GM21367 (cell line): ENCODE results near the gene SEMA6C.
"Not testable (repeated sequence)": the region's sequence is repeated elsewhere in the genome, so short reads cannot be mapped to it uniquely, and the experiment has no call there.

Experiments
- ATAC-seq: cut with Tn5 transposase; IDR thresholded peaks from one replicate; pipeline ENCODE4 v1.9.1; 2021; ENCODE audit not compliant: unreplicated experiment

The SEMA6C gene, protein sequence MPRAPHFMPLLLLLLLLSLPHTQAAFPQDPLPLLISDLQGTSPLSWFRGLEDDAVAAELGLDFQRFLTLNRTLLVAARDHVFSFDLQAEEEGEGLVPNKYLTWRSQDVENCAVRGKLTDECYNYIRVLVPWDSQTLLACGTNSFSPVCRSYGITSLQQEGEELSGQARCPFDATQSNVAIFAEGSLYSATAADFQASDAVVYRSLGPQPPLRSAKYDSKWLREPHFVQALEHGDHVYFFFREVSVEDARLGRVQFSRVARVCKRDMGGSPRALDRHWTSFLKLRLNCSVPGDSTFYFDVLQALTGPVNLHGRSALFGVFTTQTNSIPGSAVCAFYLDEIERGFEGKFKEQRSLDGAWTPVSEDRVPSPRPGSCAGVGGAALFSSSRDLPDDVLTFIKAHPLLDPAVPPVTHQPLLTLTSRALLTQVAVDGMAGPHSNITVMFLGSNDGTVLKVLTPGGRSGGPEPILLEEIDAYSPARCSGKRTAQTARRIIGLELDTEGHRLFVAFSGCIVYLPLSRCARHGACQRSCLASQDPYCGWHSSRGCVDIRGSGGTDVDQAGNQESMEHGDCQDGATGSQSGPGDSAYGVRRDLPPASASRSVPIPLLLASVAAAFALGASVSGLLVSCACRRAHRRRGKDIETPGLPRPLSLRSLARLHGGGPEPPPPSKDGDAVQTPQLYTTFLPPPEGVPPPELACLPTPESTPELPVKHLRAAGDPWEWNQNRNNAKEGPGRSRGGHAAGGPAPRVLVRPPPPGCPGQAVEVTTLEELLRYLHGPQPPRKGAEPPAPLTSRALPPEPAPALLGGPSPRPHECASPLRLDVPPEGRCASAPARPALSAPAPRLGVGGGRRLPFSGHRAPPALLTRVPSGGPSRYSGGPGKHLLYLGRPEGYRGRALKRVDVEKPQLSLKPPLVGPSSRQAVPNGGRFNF

GRCh38 chr1:151146412-151147131 is at the start of gene SEMA6C:
SEMA6C (minus strand) TSS chr1:151146631; CDS start chr1:151142621, 4,010 bp downstream.
- peak; percentile 95 for ATAC-seq

GRCh38 chr1:151194894-151195594 is 48.6 kb upstream of the SEMA6C start:
- ATAC-seq, result not testable (repeated sequence)

- no peak for ATAC-seq
Observed at GRCh38 chr1:151193856-151194255, 47.4 kb upstream of the SEMA6C start.

DNA sequence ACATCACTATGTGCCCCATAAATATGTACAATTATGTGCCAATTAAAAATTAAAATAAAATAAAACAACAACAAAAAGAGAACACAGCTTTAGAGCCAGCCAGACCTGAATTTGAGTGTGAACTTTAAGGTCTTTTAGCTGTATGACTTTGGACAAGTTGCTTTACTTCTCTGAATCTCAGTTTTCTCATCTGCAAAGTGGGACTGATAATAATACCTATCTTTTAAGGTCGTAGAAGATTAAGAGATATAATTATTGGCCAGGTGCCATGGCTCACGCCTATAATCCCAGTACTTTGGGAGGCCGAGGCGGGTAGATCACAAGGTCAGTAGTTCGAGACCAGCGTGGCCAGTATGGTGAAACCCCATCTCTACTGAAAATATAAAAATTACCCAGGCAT is 46.9 kb upstream of the SEMA6C start:
- no peak for ATAC-seq

DNA sequence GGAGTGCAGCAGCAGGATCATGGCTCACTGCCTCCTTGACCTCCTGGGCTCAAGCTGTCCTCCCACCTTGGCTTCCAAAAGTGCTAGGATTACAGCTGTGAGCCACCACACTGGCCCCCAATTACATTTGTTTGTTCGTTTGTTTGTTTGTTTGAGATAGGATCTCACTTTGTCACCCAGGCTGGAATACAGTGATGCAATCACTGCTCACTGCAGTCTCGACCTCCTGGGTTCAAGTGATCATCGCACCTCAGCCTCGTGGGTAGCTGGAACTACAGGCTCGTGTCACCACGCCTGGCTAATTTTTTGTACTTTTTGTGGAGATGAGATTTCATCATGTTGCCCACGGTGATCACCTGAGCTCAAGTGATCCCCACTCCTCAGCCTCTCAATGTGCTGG is 45.6 kb upstream of the SEMA6C start:
- no peak for ATAC-seq

GRCh38 chr1:151189637-151190445 is 43.4 kb upstream of the SEMA6C start, which contains the start of gene VPS72:
VPS72 (minus strand) TSS chr1:151190197; CDS start chr1:151190121, 76 bp downstream.
- peak; percentile 70 for ATAC-seq

DNA sequence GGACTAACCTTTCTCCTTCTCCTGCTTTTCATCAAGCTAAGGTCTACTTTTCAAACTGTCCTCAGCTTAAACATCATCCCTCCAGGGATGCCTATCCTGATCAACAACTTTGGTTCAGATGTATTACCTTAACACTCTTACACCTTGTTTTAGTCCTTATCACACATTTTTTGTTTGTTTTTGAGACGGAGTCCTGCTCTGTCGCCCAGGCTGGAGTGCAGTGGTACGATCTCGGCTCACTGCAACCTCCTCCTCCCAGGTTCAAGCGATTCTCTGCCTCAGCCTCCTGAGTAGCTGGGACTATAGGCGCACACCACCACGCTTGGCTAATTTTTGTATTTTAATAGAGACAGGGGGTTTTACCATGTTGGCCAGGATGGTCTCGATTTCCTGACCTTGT is 42.2 kb upstream of the SEMA6C start:
- ATAC-seq, result not testable (repeated sequence)

- ATAC-seq, result no peak
Observed at GRCh38 chr1:151187205-151187604, 40.8 kb upstream of the SEMA6C start.

DNA sequence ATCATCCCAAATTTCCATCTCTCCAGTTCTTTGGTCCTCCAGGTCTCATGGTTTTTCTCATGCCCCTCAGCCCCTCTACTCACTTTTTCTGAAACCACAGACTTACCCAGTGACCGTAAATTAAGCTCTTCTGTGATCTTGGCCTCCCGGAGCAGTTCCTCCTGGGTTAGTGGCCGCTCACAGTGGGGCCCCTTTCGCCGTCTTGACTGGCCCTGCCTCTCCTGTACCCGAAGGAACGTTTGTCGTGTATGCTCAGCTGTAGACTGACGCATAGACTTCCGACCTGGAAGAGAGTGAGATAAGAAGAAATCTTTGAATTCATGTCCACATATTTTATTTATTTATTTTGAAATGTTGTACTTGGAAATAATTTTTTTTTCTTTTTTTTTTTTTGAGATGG is 37.8 kb upstream of the SEMA6C start:
- no peak for ATAC-seq

- ATAC-seq, result no peak
Observed at GRCh38 chr1:151176514-151177045, 30.1 kb upstream of the SEMA6C start.

- no peak for ATAC-seq
Observed at GRCh38 chr1:151175863-151176262, 29.4 kb upstream of the SEMA6C start, which contains the start of gene TMOD4. TMOD4 (minus strand) TSS chr1:151175981; CDS start chr1:151174875, 1,106 bp downstream.

GRCh38 chr1:151175041-151175741 is 28.8 kb upstream of the SEMA6C start:
- ATAC-seq, result no peak

GRCh38 chr1:151171190-151171589 is 24.8 kb upstream of the SEMA6C start:
- no peak for ATAC-seq

DNA sequence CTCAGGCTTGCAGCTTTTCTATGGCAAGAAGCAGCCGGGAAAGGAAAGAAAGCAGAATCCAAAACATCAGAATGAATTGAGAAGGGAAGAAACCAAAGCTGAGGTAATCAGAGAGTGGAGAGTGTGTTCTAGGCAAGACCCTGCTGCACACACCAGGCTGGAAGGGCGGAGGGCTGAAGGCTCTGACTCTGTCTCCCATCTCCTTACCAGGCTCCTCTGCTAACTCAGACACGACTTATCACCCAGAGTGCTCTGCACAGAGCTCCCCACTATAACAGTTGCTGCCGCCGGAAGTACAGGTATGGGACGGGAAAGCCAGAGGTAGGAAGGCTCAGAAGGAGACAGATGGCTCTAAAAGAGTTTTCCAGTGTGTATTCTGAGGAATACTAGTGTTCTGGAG is 20.7 kb upstream of the SEMA6C start:
- no peak for ATAC-seq

DNA sequence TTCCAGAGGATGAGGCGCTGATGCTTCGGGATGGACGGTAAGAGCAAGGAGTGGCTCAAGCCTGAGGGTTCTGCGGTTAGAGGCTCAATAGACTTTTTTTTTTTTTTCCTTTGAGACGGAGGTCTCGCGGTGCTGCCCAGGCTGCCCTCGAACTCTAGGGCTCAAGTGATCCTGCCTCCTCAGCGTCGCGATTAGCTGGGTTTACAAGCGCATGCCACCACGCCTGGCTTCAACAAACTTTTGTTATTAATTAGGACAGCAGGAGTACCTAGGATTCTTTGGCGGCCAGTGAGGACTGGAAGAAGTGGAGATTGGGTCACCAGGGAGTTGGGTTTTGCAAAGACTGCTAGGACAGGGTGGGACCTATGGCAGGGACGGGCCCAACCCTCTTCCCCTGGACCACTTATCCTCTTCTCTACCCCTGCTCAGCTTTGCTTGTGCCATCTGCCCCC is 20.1 kb upstream of the SEMA6C start:
- ATAC-seq, result no peak

DNA sequence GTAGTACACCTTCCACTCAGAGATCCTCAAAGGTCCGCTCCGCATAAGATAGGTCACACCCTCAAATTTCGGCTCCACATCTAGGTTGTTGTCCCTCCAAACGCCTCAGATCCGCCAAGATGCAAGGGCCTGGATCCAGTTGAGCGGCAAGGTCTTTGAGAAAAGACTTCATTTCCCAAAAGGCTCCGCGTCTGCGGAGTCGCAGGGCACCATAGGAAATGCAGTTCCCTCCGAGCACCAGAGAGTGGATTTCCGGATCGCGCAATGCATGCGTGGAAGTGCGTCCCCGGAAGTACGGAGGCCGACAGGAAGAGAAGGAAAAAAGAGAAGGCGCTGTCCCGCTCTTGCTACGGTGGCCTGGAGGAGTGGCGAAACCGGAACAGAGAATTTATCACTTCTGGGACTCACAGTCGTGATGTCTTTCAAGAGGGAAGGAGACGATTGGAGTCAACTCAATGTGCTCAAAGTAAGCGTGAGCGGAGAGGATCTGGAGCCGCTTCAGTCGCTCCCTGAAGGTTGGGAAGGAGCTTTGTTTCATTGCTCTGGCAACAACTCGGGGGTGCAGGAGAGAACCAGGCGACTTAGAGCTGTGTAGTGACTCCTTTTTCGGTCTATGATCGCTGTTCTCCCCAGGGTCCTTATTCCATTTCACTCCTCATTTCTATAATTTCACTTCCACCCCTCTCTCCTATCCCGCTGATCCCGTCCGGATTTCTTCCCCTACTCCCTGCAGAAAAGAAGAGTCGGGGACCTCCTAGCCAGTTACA is 19.5 kb upstream of the SEMA6C start, which contains the start of the genes LYSMD1 and SCNM1:
TSS of gene LYSMD1 (minus strand) at position 165 of the 767 bp plus-strand sequence. CDS start 644 bp downstream, outside the sequence.
TSS of gene SCNM1 (plus strand) at position 407 of the 767 bp plus-strand sequence. CDS start at position 416, 9 bp downstream.
- peak; percentile 77 for ATAC-seq

DNA sequence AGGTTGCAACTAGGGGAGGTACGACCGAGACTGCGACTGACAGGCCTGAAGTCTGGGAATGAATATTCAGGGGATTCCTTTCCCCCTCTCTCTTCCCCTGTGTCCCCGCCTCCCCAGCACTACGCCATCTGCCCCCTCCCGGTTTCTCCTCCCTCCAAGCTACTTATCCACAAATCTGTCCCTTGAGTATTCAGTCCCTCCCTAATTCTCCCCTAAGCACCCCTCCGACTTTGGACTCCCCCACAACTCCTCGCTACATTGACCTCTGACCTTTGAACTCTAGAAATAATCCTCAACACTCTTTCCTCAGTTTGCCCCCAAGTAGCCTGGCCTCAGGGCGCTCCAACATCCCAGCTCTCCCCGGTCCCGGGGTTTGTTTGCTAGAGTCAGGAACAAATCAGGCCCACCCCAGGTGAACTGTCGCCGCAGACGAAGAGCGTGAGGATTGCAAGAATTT is 18.9 kb upstream of the SEMA6C start:
- no peak for ATAC-seq
